ENCODE data around the gene HTR7. TPM values are rescaled to one million over a fixed set of nuclear protein-coding genes. Genes with fewer than 3 reads are reported as not detected.

HTR7 gene
- polyA plus RNA-seq, 6 donors from 2014 or later = not detected

DNA sequence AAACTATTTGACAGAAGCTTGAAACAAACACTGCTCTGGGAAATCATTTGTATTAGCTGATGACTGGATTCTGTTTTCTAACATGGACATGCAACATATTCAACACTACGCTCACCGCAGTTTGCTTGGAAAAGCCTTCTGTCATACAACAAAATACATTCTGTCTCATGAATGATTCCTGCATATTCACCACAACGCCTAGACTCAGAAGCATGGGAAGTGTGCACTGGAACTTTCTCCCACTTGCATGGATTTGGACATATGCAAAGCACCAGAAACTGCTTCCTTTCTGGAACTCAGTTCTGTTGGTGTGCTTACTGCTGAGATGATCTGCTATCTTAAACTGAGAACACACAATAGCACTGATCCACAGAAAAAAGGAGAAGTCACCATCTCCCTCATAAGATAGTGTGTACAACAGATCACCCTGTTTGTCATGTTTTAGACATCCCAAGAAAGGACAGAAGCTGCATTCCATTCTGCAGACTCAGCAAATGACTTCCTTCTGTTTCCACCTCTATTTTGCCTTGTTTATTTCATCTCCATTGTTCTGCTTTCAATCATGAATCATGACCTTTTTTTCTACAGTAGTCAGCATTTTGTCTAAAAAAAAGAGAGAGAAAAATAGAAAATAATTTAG is 115.8 kb downstream of the HTR7 start:
- no peak for DNase-seq
- H3K27me3 Mint-ChIP-seq = peaks cover 10 to 29% (median 11%) of the 10 kb centered on the region in 3 donors
- H3K4me3 Mint-ChIP-seq = no peak overlapping the region
- no peak for ATAC-seq (ENCODE audit: low read depth in 2 of 2)
- H3K36me3 Mint-ChIP-seq = no peaks in the 10 kb centered on the region
- H3K27ac Mint-ChIP-seq = no peak overlapping the region
- H3K9me3 Mint-ChIP-seq = no peaks in the 10 kb centered on the region
- no peaks in the 10 kb centered on the region for H3K4me1 Mint-ChIP-seq

DNA sequence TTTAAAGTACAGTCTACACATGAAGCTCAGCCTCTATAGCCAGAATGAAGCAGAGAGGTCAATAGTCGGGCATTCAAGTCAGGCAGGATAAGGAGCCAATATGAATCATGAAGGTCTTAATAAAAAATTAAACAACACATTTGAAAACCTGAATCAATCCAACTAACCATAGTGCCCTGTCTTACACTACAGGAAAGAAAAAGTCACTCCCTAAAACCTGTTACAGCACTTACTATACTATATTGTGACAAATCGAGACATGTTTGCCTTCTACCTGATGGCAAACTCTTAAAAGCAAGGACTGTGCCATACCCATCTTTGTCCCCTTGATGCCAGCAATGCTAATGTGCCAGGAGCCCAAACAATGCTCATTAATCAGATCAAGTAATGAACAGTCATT is 117.6 kb downstream of the HTR7 start:
- peaks cover 5 to 29% (median 10%) of the 10 kb centered on the region in 3 donors for H3K27me3 Mint-ChIP-seq
- no peak for ATAC-seq (ENCODE audit: low read depth in 2 of 2)
- H3K9me3 Mint-ChIP-seq = no peaks in the 10 kb centered on the region
- H3K27ac Mint-ChIP-seq = no peak overlapping the region
- no peaks in the 10 kb centered on the region for H3K4me1 Mint-ChIP-seq
- no peak for DNase-seq
- no peak overlapping the region for H3K4me3 Mint-ChIP-seq
- no peaks in the 10 kb centered on the region for H3K36me3 Mint-ChIP-seq

DNA sequence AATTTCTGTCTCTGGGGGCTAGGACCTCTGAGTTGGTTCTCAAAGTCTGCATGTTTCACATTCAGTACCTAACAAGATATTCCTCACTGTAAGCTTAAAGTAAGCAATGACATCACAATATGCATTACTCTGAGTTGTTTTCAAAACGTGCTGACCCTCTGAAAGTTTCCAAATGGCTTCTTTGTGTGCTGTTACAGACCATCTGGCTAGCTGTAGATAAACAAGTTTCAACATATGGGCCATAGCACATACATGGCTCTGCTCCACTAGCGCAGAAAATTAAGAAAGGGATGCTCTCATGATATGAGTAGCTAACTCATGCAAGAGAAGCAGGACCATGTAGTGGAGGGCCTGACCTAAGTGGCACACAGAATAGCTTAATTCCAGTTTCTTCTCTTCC is 119.0 kb downstream of the HTR7 start:
- ATAC-seq (ENCODE audit: low read depth in 2 of 2) (no peak), DNase-seq (no peak)
- no peaks in the 10 kb centered on the region for H3K36me3 Mint-ChIP-seq
- H3K27me3 Mint-ChIP-seq = peaks cover 8 to 34% (median 13%) of the 10 kb centered on the region in 3 donors
- no peak overlapping the region for H3K4me3 Mint-ChIP-seq
- H3K9me3 Mint-ChIP-seq = no peaks in the 10 kb centered on the region
- no peaks in the 10 kb centered on the region for H3K4me1 Mint-ChIP-seq
- no peak overlapping the region for H3K27ac Mint-ChIP-seq

GRCh38 chr10:90734415-90734814 is 123.4 kb downstream of the HTR7 start:
- no peaks in the 10 kb centered on the region for H3K36me3 Mint-ChIP-seq
- no peak for DNase-seq
- no peak for ATAC-seq (ENCODE audit: low read depth in 2 of 2)
- H3K27ac Mint-ChIP-seq = no peak overlapping the region
- H3K4me3 Mint-ChIP-seq = no peak overlapping the region
- H3K9me3 Mint-ChIP-seq = no peaks in the 10 kb centered on the region
- H3K4me1 Mint-ChIP-seq = no peaks in the 10 kb centered on the region
- peaks cover 11 to 21% (median 20%) of the 10 kb centered on the region in 3 donors for H3K27me3 Mint-ChIP-seq

DNA sequence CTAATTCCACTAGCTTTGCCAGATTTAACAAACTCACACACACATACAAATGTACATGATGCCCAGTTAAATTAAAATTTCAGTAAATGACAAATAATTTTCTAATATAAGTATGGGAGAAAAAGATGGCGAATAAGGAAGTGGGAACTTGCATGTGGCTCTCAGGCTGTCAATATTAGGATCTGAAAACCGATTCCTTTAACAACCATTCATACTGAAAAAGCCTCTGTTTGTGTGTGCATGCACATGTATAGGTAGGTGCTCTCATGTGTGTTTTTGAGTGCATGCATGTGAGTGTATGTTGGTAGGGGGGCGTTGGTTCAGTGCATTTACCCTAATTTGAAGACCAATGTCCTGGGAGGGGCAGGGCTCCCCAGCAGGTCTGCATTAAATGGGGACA is 125.3 kb downstream of the HTR7 start:
- H3K4me3 Mint-ChIP-seq = no peak overlapping the region
- H3K27ac Mint-ChIP-seq = no peak overlapping the region
- DNase-seq = no peak
- H3K36me3 Mint-ChIP-seq = no peaks in the 10 kb centered on the region
- peaks cover 0 to 5% (median 2%) of the 10 kb centered on the region in 7 donors for H3K9me3 Mint-ChIP-seq
- no peak for ATAC-seq (ENCODE audit: low read depth in 2 of 2)
- H3K27me3 Mint-ChIP-seq = peaks cover 19 to 25% (median 23%) of the 10 kb centered on the region in 3 donors
- H3K4me1 Mint-ChIP-seq = no peaks in the 10 kb centered on the region

GRCh38 chr10:90723416-90724068 is 134.3 kb downstream of the HTR7 start:
- Mint-ChIP-seq H3K4me3 (no peak overlapping the region), H3K27me3 (peaks cover 8 to 26% (median 9%) of the 10 kb centered on the region in 3 donors), H3K27ac (no peak overlapping the region), H3K9me3 (peaks cover 0 to 2% (median 0%) of the 10 kb centered on the region in 7 donors), H3K36me3 (no peaks in the 10 kb centered on the region), H3K4me1 (no peaks in the 10 kb centered on the region)
- DNase-seq (no peak), ATAC-seq (ENCODE audit: low read depth in 2 of 2) (no peak)

DNA sequence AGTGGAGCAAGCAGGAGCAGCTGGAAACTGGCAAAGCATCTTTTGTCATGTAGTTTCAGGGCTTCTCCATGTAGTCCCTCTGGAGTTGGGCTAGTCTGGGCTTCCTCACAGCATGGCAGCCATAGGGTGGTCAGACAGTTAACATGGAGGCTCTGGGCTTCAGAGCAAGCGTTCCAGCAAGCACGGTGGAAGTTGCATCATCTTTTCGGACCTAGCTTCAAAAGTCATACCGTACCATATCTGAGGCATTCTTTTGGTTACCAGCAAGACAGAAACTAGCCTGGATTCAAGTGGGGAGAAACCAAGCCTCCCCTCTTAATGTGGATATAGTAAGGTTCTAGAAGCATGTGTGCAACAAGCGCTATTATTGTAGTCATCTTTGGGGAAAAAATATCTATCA is 135.0 kb downstream of the HTR7 start:
- no peaks in the 10 kb centered on the region for H3K4me1 Mint-ChIP-seq
- no peak overlapping the region for H3K27ac Mint-ChIP-seq
- peaks cover 6 to 32% (median 8%) of the 10 kb centered on the region in 3 donors for H3K27me3 Mint-ChIP-seq
- H3K36me3 Mint-ChIP-seq = no peaks in the 10 kb centered on the region
- ATAC-seq (ENCODE audit: low read depth in 2 of 2) (no peak), DNase-seq (no peak)
- no peak overlapping the region for H3K4me3 Mint-ChIP-seq
- H3K9me3 Mint-ChIP-seq = peaks cover 0 to 2% (median 0%) of the 10 kb centered on the region in 7 donors

GRCh38 chr10:90718182-90718581 is 139.7 kb downstream of the HTR7 start:
- ATAC-seq (ENCODE audit: low read depth in 2 of 2) = no peak
- H3K9me3 Mint-ChIP-seq = no peaks in the 10 kb centered on the region
- no peak overlapping the region for H3K4me3 Mint-ChIP-seq

DNA sequence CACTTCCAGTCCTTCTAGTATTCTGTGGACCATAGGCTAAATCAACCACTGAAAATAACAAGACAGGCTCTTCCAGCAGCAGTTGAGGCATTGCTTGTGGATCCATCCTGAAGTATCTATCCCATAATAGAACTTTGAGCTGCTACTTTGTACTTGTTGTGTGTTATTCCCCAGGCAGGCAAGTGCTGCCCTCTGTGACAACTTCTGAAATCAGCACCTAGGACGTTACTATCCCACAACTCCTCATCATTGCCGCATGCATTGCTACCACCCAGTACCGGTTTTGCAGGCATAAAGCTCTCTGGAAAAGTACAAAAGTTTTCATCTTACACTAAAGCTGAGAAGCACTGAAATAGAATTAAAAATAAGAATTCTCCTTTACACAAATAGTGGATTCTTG is 145.3 kb downstream of the HTR7 start:
- no peaks in the 10 kb centered on the region for H3K9me3 Mint-ChIP-seq
- H3K27ac Mint-ChIP-seq = no peak overlapping the region
- no peaks in the 10 kb centered on the region for H3K36me3 Mint-ChIP-seq
- DNase-seq (no peak), ATAC-seq (ENCODE audit: low read depth in 2 of 2) (no peak)
- H3K4me1 Mint-ChIP-seq = no peaks in the 10 kb centered on the region
- no peak overlapping the region for H3K4me3 Mint-ChIP-seq
- H3K27me3 Mint-ChIP-seq = peaks cover 11 to 40% (median 14%) of the 10 kb centered on the region in 3 donors

More at GRCh38 chr10:90718182-90718581, 139.7 kb downstream of the HTR7 start:
- no peak overlapping the region for H3K27ac Mint-ChIP-seq
- no peaks in the 10 kb centered on the region for H3K36me3 Mint-ChIP-seq
- no peak for DNase-seq
- no peaks in the 10 kb centered on the region for H3K4me1 Mint-ChIP-seq
- H3K27me3 Mint-ChIP-seq = peaks cover 0 to 23% (median 13%) of the 10 kb centered on the region in 3 donors

DNA sequence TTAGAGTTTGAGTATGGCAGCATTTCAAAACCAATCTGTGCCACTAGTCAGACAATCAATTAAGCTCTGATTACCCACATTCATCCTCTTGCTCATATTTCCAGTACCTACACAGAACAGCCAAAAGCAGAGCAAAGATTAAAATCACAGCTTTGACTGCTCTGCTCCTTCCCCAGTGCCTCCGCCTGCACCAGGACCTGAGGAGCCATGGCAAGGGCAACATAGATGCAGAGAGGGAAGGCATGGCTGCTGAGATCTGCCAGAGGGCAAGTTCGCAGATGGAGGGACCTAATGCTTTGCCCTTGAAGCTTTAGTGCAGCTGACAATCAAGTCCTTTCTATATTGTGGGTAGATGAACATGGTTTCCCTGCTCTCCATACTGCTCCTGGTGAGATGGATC is 148.1 kb downstream of the HTR7 start:
- Mint-ChIP-seq H3K27ac (no peak overlapping the region), H3K4me3 (no peak overlapping the region), H3K4me1 (no peaks in the 10 kb centered on the region), H3K9me3 (no peaks in the 10 kb centered on the region), H3K36me3 (no peaks in the 10 kb centered on the region), H3K27me3 (peaks cover 16 to 41% (median 18%) of the 10 kb centered on the region in 3 donors)
- ATAC-seq (ENCODE audit: low read depth in 2 of 2) (no peak), DNase-seq (no peak)

DNA sequence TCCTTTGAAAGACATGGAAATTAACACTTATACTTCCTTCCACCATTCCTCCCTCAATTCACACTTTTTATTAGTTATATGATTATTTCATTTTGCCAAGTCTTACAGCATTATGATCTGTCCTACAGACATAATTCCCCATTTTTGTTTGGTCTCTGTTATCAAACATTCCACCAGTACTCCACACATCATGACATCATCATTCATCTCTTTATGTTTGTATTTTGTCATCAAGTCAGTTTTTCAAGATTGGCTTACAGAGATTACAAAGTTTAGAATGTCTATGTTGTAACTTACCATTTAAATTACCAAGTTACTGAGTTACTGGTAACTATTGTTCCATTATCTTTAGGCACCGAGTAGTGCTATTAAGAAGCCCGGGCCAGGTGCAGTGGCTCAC is 150.2 kb downstream of the HTR7 start:
- Mint-ChIP-seq H3K9me3 (no peaks in the 10 kb centered on the region), H3K4me3 (no peak overlapping the region), H3K27ac (no peak overlapping the region), H3K4me1 (no peaks in the 10 kb centered on the region), H3K36me3 (no peaks in the 10 kb centered on the region), H3K27me3 (peaks cover 16 to 45% (median 22%) of the 10 kb centered on the region in 3 donors)
- ATAC-seq (ENCODE audit: low read depth in 2 of 2) (no peak), DNase-seq (no peak)

GRCh38 chr10:90701428-90701827 is 156.4 kb downstream of the HTR7 start:
- H3K4me1 Mint-ChIP-seq = no peaks in the 10 kb centered on the region
- no peaks in the 10 kb centered on the region for H3K36me3 Mint-ChIP-seq
- H3K4me3 Mint-ChIP-seq = no peak overlapping the region
- H3K27ac Mint-ChIP-seq = no peak overlapping the region
- peaks cover 0 to 2% (median 0%) of the 10 kb centered on the region in 7 donors for H3K9me3 Mint-ChIP-seq
- H3K27me3 Mint-ChIP-seq = peaks cover 8 to 37% (median 21%) of the 10 kb centered on the region in 3 donors
- DNase-seq (no peak), ATAC-seq (ENCODE audit: low read depth in 2 of 2) (no peak)

DNA sequence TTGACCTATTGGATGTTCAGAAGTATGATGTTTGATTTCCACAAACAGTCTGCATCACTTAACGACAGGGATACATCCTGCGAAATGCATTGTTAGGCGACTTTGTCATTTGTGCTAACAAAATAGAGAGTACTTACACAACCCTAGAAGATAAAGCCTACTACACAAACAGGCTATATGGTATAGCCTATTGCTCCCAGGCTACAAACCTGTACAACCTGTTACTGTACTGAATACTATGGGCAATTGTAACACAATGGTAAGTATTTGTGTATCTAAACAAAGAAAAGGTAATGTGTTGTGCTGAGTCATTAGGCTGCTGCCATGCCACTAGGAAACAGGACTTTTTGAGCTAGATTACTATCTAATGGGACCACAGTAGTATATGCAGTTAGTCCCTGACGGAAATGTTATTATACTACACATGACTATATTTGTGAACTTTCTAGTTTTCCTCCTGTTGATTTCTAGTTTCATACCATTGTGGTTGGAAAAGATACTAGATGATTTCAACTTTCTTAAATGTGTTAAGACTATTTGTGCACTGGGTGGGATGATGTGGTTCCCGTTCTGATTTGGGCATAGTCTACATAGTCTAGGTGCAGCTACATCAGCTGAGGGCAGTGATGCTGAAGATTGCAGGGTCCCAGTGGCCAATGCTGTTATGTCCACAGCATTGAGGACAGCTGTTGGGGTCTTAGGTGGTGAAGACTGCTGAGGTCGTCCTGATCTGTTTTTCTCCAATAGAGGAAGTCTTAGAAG is 161.7 kb downstream of the HTR7 start:
- Mint-ChIP-seq H3K27ac (no peak overlapping the region), H3K9me3 (peaks cover 0 to 7% (median 2%) of the 10 kb centered on the region in 7 donors), H3K4me1 (no peaks in the 10 kb centered on the region), H3K4me3 (no peak overlapping the region), H3K27me3 (peaks cover 17 to 34% (median 21%) of the 10 kb centered on the region in 3 donors), H3K36me3 (no peaks in the 10 kb centered on the region)
- DNase-seq = no peak
- no peak for ATAC-seq (ENCODE audit: low read depth in 2 of 2)
